ENCODE data around the gene MPP1.

Gene MPP1

DNA sequence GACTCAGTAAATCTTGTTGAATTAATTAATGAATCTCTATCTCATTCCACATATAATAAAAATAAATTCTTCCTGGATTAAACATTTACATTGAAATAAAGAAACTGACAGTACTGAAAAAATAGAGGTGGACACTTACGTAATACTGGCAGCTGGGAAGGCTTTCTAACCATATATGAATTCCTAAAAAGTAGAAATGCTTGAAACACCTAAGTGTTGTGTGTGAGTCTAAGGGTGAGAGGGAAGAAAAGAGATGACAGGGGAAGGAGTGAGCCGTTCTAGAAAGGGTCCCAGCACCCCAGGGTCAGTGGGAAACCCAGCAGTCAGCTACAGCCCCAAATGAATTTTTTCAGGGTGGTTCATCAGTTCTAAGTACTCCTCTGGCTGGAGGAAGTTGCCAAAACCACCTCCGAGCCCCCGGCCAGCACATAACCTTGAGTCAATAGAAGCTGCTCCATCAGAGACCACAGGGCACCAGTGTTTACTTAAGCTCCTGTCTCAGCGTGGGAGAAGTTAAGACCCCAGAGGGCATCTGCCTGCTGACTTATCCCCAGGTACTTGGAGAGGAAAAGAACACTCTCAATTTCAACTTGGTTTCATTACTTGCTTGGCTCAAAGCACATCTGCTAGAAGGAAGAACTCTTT, 72.7 kb downstream of the MPP1 start:
- no peak overlapping the region for H3K4me3 ChIP-seq (ENCODE audit: low read depth, low read length)
- ChIA-PET CTCF (interaction anchor here (1.0 to 7.5 kb wide), 4 partner anchors 11 to 16 kb away, joined by 3 to 46 read pairs (median 5); no protein-coding TSS in a partner anchor), POLR2A (interaction anchor here (0.8 to 1.8 kb wide), 2 partner anchors 15 to 30 kb away, joined by 3 to 5 read pairs; partner anchors contain the start of gene DKC1)
- peaks cover 7% of the 10 kb centered on the region; the same call in 1 of the 2 replicates for H3K4me1 ChIP-seq (ENCODE audit: control insufficient read depth, insufficient read depth, low read length)
- no peaks in the 10 kb centered on the region for H3K9me3 ChIP-seq (ENCODE audit: control insufficient read depth, insufficient read depth, low read depth, low read length)
- TF ChIP-seq ZNF114 (tag by site-specific recombination; IDR thresholded peaks at IDR 0.05) (no peak), SP3 (tag by site-specific recombination; IDR thresholded peaks at IDR 0.05) (no peak), ZNF596 (tag by site-specific recombination; IDR thresholded peaks at IDR 0.05) (no peak), ZNF660 (tag by site-specific recombination; IDR thresholded peaks at IDR 0.05) (peak; percentile 57; the same call in 1 of the 2 replicates), ZIC2 (tag by site-specific recombination; IDR thresholded peaks at IDR 0.05) (peak; percentile 80), ZNF37A (tag by site-specific recombination; IDR thresholded peaks at IDR 0.05) (no peak)
- TF ChIP-seq, protein P1, sequence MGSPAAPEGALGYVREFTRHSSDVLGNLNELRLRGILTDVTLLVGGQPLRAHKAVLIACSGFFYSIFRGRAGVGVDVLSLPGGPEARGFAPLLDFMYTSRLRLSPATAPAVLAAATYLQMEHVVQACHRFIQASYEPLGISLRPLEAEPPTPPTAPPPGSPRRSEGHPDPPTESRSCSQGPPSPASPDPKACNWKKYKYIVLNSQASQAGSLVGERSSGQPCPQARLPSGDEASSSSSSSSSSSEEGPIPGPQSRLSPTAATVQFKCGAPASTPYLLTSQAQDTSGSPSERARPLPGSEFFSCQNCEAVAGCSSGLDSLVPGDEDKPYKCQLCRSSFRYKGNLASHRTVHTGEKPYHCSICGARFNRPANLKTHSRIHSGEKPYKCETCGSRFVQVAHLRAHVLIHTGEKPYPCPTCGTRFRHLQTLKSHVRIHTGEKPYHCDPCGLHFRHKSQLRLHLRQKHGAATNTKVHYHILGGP (tag by site-specific recombination; IDR thresholded peaks at IDR 0.05) = peak; percentile 60
- H3K27ac ChIP-seq (ENCODE audit: extremely low read depth, low read depth, low read length) = no peak overlapping the region
- H3K36me3 ChIP-seq (ENCODE audit: control insufficient read depth in 2 of 2, insufficient read depth in 1 of 2, low read length in 2 of 2) = no peaks in the 10 kb centered on the region

GRCh38 chrX:154731881-154732280, 73.4 kb downstream of the MPP1 start:
- TF ChIP-seq ZNF544 (tag by site-specific recombination; IDR thresholded peaks at IDR 0.05) = no peak
- TF ChIP-seq ZNF626 (tag by site-specific recombination; IDR thresholded peaks at IDR 0.05) = no peak
- TF ChIP-seq ZNF704 (tag by site-specific recombination; IDR thresholded peaks at IDR 0.05) = no peak
- TF ChIP-seq ZBTB48 (tag by site-specific recombination; IDR thresholded peaks at IDR 0.05) = no peak
- no peak for TF ChIP-seq GLI2 (tag by site-specific recombination; IDR thresholded peaks at IDR 0.05; ENCODE audit: borderline replicate concordance, low read depth)
- no peak for TF ChIP-seq ZNF362 (tag by site-specific recombination; IDR thresholded peaks at IDR 0.05)
- TF ChIP-seq ZNF600 (tag by site-specific recombination; IDR thresholded peaks at IDR 0.05) = no peak
- no peak for TF ChIP-seq MYNN (tag by site-specific recombination; IDR thresholded peaks at IDR 0.05; ENCODE audit: borderline replicate concordance)
- TF ChIP-seq ZNF239 (tag by site-specific recombination; IDR thresholded peaks at IDR 0.05) = no peak
- TF ChIP-seq, protein P2, sequence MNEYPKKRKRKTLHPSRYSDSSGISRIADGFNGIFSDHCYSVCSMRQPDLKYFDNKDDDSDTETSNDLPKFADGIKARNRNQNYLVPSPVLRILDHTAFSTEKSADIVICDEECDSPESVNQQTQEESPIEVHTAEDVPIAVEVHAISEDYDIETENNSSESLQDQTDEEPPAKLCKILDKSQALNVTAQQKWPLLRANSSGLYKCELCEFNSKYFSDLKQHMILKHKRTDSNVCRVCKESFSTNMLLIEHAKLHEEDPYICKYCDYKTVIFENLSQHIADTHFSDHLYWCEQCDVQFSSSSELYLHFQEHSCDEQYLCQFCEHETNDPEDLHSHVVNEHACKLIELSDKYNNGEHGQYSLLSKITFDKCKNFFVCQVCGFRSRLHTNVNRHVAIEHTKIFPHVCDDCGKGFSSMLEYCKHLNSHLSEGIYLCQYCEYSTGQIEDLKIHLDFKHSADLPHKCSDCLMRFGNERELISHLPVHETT (tag by site-specific recombination; IDR thresholded peaks at IDR 0.05) = no peak
- no peak for TF ChIP-seq ZNF701 (tag by site-specific recombination; IDR thresholded peaks at IDR 0.05)
- no peak for TF ChIP-seq ZNF138 (tag by site-specific recombination; IDR thresholded peaks at IDR 0.05; ENCODE audit: borderline replicate concordance)
- TF ChIP-seq OSR2 (tag by site-specific recombination; IDR thresholded peaks at IDR 0.05) = no peak
- no peaks in the 10 kb centered on the region for H3K9me3 ChIP-seq (ENCODE audit: control insufficient read depth, insufficient read depth, low read depth, low read length)
- no peaks in the 10 kb centered on the region for H3K36me3 ChIP-seq (ENCODE audit: control insufficient read depth in 2 of 2, insufficient read depth in 1 of 2, low read length in 2 of 2)
- H3K27ac ChIP-seq (ENCODE audit: extremely low read depth, low read depth, low read length) = no peak overlapping the region
- H3K4me1 ChIP-seq (ENCODE audit: control insufficient read depth, insufficient read depth, low read length) = peaks cover 7% of the 10 kb centered on the region; the same call in 1 of the 2 replicates
- CTCF ChIA-PET = interaction anchor here (1.0 to 7.5 kb wide), 4 partner anchors 11 to 17 kb away, joined by 3 to 46 read pairs (median 5); no protein-coding TSS in a partner anchor
- POLR2A ChIA-PET = interaction anchor here (0.8 to 1.8 kb wide), 2 partner anchors 14 to 31 kb away, joined by 3 to 5 read pairs; partner anchors contain the start of gene DKC1
- H3K4me3 ChIP-seq (ENCODE audit: low read depth, low read length) = no peak overlapping the region
